ENCODE results near the gene STRADA.
"Not testable (repeated sequence)": the region's sequence is repeated elsewhere in the genome, so short reads cannot be mapped to it uniquely, and the experiment has no call there.

Gene STRADA

DNA sequence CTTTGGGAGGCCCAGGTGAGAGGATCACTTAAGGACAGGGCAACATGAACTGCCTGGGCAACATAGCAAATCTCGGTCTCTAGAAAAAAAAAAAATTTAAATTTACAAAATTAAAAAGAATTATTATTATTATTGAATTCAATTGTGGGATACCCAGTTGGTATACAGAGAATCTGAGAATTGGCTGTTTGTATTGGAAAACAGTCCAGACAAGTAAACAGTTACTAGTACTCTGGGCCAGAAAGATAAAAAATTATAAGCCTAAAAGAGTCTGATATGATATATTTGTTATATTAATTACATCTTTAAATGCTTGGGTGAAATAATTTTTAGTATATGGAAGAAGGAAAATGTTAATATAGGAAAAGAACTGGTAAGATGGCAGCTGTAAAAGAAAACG is 16.8 kb upstream of the STRADA start:
- DNase-seq (ENCODE audit: low read depth in 1 of 2, low spot score in 1 of 2), result no peak

DNA sequence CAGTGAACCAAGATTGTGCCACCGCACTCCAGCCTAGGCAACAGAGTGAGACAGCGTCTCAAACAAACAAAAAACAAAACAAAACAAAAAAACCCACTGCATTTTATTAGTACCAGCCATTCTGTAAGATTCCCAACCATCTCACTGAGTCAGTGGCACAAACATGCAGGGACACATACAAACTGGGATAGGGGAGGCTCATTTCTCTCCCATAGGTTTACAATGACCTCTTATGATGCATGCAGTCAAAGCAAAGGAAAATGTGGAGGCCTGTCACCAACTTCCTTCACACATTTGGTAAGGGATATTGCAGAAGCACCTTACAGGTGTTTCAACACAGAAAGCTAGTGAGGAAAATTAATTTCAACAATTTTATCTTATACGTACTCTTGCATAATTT is 12.4 kb upstream of the STRADA start:
- no peak for DNase-seq (ENCODE audit: low read depth in 1 of 2, low spot score in 1 of 2)

DNA sequence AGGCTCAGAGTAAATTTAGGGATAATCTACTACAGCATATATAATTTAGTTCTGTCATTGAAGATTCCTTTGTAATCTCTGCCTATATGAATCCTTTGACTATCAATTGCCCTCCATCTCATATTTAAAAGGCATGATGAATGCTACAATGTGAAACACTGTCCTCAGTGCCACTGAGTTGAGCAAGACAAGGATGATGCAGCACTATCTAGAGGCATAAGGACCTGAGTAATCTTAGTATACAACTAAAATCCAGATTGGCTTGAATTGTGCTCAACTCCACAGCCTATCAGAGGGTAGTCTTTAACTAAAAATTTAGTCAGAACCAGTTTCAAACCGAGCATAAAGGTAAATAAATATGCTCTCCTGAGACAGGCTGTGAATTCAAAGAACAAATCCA is 11.6 kb upstream of the STRADA start:
- no peak for DNase-seq (ENCODE audit: low read depth in 1 of 2, low spot score in 1 of 2)

DNA sequence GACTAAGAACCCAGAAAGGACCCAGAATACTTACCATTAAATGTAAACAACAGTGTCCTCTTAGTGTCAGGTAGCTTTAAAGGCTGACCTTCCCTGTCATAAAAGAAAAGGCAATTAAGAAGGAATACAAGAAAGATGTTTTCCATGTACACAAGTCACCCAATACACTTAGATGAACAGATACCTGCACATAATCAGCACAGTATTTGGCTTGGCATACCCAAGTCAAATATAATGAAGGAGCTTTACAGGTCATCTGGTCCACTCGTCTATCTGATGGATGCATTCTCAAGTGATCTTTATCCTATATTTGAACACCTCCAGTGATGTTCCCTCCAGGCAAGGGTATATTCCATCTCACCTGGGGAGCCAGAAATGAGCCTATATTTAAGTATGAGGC is 11.1 kb upstream of the STRADA start:
- DNase-seq (ENCODE audit: low read depth in 1 of 2, low spot score in 1 of 2), result no peak

DNA sequence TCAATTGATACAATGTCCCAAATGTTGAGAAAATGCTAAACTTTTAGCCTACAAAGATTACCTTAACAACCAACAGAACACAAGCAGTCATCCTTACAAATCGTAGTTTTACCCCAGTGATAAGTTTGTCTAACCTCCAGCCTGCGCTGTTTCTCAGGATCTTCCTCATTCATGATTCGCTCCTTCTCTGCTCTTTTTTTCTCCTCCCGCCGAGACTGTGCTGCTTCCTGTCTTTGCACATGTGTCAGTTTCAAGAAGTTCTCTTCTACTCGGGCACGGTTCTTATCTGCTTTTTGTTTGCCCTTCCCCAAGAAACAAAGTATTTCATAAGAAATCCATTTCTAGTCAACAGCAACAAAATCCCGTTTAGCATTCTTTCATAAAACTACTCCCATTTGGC is 10.2 kb upstream of the STRADA start:
- no peak for DNase-seq (ENCODE audit: low read depth in 1 of 2, low spot score in 1 of 2)

DNA sequence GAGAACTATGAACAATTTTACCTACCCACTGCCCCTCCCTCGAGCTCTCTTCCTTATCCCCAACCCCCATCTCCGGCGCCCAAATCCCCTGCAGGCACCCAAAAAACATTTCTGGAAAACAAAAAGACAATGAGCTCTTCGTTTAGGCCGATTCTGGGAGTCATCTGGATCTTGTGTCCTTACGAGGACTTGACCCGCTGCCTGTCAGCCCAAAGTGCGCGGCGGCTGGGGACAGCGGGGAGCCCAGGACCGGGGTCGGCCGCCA is 524 bp downstream of the STRADA start:
- DNase-seq (ENCODE audit: low read depth in 1 of 2, low spot score in 1 of 2), result no peak

DNA sequence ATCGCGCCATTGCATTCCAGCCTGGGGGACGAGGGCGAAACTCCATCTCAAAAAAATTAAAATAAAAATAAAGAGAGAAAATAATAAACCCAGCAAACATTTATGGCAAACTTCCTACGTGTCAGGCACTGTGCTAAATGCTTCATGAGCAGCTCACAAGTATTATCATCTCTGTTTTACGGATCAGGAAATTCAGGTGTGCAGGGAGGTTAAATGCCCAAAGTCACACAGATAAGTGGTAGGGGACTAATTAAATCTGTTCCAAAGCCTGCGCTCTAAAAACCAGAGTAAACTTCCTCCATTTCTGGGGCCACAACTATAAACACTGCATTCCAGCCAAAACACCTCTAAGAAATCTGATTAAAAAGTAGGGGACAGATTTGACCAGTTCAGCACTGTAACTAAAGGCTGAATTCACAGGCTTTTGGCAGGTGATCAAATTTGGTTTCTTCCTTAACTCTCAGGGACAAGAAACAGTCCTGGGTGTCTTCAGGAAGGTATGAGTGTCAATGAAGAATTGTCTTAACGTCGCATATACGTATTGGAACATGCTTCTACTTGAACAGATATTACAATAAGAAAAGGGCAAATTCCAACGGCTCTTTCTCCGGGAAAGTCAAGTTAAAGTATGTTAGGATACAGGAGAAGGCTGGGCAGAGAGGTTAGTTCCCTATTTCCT is 996 bp downstream of the STRADA start:
- no peak for DNase-seq (ENCODE audit: low read depth in 1 of 2, low spot score in 1 of 2)

DNA sequence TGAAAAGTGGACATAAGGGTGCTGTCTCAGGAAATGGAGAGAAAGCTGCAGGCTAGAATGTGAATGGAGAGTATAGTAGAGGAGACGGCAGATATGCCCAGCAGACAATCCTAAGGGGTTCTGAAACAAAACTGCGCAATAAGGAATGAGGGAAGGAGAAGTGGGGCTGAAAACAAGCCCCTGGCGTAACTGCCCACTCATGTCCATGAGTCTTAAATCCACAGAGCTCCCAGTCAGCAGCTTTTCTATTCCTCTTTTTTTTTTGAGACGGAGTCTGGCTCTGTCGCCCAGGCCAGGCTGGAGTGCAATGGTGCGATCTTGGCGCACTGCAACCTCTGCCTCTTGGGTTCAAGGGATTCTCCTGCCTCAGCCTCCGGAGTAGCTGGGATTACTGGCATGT is 5.9 kb downstream of the STRADA start:
- DNase-seq (ENCODE audit: low read depth in 1 of 2, low spot score in 1 of 2), result no peak

DNA sequence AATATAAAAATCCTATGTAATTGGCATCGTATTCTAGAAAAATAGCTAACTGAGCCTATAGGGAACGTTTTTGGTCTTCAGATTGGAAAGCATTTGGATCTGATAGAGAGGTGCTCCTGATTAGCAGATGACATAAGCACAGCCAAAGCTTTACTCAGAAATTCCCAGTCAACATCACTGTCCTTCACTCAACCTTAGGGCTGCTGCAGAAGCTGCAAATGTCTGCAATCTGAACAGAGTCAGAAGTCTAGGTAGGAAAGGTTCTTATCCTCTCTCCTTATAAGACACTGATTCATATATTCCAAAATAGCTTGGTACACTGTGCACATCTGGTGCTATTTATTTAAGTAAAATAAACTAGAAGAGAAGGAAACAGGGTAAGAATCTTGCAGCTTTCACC is 19.2 kb downstream of the STRADA start:
- DNase-seq (ENCODE audit: low read depth in 1 of 2, low spot score in 1 of 2), result no peak

DNA sequence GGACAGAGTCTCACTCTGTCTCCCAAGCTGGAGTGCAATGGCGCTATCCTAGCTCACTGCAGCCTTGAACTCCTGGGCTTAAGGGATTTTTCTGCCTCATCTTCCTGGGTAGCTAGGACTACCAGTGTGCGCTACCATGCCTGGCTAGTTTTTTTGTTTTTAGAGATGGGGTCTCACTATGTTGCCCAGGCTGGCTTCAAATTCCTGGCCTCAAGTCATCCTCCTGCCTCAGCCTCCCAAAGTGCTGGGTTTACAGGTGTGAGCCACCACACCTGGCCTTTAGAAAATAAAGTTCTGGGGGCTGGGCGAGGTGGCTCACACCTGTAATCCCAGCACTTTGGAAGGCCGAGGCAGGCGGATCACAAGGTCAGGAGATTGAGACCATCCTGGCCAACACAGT is 21.4 kb downstream of the STRADA start:
- DNase-seq (ENCODE audit: low read depth in 1 of 2, low spot score in 1 of 2), result not testable (repeated sequence)

DNA sequence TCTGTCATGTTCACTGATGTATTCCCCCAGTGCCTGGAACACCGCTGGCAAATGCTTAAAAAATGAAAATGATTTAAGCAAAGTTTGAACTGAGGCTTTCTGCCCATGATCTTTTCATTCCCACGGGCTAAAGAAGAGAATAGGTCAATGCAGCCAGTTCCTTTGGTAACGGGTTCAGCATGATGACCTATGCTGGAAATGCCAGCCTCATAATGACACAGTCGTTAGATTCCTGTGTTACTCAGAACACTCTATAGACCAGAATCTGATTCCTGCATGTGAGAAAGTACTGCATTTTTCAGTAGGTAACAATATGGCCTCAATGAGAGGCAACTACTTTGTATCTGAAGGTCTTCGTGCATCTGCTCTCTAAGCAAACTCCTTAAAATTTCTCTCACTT is 22.6 kb downstream of the STRADA start:
- DNase-seq (ENCODE audit: low read depth in 1 of 2, low spot score in 1 of 2), result no peak

DNA sequence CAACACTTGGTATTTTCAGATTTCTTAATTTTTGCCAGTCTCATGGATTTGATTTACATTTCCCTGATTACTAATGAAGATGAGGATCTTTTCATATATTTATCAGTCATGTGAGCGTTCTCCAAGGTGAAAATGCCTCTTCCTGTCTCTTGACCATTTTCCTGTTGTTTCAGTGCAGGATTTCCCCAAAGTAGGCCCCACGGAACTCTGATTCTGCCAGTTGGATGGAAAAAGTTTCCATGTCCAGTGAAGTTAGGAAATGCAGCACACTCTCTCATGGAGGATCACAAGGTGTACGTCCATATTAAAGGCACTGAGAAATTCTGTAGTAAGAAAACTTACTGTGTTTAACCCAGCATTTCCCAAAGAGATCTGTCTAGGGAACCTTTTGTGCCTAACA is 25.2 kb downstream of the STRADA start:
- no peak for DNase-seq (ENCODE audit: low read depth in 1 of 2, low spot score in 1 of 2)

DNA sequence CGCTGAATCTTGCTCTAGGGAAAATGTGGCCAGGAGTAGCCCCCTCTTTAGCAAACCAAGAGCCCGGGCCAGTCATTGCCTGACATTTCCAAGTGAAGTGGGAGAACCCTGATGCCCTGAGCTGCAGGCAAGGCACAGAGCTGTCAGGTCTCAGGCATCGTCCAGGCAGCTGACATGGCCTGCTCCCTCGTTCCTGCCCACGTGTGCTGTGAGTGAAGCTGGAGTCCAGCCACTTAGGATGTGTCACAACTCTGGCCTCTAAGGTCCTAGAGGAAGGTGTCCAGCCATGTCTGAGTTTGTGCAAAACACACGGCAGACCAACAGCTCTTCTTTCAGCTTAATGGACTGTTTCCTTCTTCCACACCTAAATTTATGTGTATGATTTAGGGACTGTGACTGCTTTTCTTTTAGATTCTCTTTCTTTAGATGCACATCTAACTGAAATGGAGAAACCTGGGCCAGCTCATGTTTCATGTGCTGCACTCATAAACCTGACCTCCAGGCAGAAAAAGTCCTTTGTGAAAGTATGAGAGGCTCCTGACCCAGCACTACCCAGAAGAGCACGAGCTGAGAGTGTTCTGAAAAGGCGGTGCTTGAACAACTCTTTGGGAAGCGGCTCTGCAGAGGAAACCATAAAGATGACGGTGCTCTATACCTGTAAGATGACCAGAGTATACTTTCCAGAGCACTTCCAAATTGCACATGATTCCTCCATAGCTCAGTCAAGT is 26.9 kb downstream of the STRADA start:
- DNase-seq (ENCODE audit: low read depth in 1 of 2, low spot score in 1 of 2), result no peak

DNA sequence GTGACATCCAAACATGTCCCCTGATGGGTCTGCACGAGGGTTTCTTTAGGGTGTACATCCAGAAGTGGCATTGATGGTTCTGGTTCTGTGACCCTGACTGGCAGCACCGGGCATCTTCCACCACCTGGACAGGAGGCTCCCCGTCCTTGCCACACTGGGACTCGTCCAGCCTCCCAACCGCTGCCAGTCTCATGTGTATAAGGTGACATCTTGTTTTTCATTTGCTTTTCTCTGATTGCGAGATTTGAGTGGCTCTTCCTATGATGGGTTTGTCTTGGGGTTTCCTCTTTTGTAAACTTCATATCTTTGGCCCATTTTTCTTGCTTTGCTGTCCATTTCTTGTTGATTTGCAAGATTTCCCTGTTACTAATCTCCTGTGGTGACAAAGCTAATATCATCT is 32.5 kb downstream of the STRADA start:
- no peak for DNase-seq (ENCODE audit: low read depth in 1 of 2, low spot score in 1 of 2)

DNA sequence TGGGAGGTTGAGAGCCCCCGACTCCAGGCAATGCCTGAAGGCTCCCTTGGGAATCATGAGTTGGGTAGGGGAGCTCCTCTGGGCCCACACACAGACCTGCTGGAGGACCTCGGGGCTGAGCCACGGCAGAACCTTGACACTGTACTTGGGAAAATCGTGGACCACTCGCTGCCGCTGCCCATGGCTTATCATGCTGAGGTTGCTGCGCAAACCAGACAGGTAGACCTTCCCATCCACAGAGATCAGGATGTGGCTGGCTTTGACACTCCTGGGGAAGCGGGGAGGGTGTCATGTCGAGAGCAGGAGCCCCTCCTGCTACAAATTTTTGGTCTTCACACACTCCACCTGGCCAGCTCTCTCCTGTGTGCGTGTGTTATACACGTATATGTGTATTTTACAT is 34.4 kb downstream of the STRADA start:
- no peak for DNase-seq (ENCODE audit: low read depth in 1 of 2, low spot score in 1 of 2)

DNA sequence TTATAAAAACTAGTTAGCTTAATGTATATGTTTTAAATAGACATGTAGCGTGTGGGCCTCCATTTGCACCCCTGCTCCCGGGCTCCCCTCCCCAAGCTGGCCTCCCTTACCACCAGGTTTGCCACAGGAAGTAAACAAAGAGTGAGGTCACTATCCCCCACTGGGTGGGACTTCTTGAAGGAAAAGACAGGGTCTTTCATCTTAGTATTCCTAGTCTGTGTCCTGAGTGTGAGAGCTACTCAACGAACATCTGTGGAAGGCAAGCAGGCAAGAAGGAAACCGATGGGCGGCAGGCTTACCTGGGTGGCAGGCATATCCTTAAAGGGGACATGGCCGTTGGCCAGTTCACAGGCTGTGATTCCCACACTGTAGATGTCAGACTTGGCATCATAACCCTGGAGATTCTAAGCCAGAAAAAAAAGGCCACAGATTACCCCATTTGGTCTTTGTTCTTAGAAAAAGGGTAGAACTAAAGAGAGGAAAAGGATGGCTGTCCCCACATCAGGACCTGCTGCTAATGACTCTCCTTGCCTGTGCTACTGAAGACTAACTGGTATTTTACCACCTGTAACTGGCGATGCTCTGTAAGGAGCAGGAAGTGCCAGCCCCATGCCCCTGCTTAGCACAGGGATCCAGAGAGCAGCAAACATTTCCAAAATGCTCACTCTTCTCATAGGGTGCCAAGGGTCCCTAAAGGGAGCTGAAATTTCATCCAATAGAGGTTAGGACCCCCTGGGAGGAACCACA is 35.1 kb downstream of the STRADA start:
- DNase-seq (ENCODE audit: low read depth in 1 of 2, low spot score in 1 of 2), result no peak

DNA sequence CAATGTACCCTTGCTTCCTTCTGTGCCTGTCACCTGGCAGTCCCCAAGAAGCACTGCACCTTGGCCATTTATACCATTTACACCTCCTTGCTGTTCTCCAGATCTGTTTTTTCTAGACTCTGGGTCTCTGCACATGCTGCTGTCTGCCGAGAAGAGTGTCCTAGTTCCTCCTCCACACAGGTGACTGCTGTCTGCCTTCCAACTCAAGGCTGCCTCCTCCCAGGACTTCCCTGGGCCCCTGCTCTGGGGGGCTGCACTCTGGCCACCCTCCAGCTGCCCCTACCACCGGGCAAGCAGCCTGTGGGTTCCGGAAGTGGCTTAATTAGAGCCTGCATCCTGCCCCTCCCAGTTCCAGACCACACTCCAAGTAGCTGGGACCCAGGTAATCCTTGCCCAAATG is 35.9 kb downstream of the STRADA start:
- no peak for DNase-seq (ENCODE audit: low read depth in 1 of 2, low spot score in 1 of 2)

DNA sequence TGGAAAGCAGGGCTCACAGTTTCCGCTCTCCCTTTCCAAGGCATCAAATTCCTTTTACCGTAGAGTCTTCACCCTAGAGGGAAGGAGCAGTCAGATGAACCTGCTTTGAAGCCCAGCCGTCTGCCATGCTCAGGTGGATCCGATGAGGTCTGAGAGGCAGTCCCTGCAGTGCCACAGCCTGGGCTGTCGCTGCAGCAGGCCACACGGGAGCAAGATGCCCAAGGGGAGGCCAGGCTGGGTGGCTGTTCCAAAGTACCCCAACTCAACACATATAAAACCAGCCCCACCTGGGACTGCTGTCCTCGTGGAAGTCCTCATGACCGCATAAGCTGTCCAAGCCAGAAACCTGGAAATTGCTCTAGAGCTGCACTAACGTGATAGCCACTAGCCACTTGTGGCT is 36.8 kb downstream of the STRADA start:
- DNase-seq (ENCODE audit: low read depth in 1 of 2, low spot score in 1 of 2), result no peak

DNA sequence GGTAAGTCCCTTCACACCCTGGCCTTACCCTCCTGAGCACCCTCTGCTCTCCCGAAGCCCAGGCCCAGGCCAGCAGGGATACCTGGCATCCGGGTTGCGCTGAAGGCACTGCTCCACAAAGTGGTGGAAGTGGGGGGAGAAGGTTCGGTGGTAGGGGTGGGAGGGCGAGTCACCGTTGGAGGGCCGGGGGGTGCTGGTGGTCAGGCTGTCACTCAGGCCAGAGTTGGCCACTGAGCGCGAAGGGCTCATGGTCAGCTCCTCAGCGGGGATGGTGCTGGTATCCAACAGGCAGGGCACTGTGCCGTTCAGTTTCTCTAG is 37.4 kb downstream of the STRADA start:
- no peak for DNase-seq (ENCODE audit: low read depth in 1 of 2, low spot score in 1 of 2)

DNA sequence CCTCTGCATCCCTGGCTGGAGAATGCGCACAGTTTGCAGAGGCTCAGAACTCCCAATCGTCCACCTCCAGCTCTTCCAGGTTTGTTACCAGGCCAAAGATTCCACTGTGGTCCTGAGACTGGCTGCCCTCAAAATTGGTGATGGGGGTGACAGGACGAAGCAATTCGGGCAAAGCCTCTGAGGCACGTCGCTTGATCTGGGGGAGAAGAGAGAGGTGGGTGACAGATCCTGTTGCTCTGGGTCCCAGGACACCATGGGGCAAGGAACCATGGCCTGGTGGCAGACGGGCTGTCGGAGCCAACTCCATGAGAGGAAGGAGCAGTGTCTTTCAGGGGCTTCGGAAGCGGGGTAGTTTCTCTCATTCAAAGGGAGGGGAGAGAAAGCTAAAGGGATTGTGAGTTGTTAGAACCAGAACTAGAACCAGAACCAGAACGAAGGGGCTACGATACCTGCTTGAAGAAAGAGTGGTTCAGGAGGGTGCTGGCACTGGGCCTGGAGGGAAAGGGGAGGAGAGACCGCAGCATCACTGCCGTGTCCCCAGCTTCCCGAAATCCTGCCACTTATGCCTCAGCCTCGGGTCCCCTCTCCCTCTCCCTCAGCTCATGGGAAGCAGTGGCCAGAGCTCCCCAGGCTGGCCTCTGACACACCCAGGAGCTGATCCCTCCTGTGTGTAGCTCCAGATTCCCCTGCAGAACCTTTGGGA is 37.9 kb downstream of the STRADA start:
- DNase-seq (ENCODE audit: low read depth in 1 of 2, low spot score in 1 of 2), result no peak

DNA sequence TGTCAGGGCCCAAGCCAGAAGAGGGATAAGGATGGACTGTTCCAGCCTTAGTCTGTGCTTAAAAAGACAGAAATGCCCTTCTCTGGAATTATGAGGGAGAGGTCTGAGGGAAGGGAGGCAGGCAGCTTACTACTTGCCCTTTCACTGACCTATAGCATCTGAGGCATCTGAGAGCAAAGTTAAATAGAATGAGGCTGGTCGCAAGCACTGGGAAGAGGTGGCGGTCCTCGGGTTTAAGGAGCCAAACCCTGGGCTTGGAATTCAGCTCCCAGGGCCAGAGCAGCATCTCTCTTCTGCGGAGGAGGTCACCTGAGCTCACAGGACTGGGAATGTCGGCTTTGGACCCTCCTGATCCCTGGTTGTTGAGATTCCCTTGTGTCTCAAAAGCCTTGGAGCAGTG is 38.6 kb downstream of the STRADA start:
- DNase-seq (ENCODE audit: low read depth in 1 of 2, low spot score in 1 of 2), result no peak

DNA sequence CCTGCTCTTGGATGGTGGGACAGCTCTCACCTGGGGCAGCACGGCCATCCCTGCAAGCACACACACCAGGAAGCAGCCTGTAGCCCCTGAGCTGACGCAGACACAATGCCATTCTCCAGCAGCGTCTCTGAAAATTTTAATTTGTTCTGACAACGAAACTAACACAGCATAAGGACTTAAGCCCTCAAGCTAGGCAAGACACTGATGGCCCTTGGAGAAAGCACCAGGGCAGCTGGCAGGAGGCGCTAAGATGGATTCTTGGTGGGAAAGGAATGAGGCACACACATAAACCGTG is 38.9 kb downstream of the STRADA start:
- DNase-seq (ENCODE audit: low read depth in 1 of 2, low spot score in 1 of 2), result no peak
